HG02571 (cell line): ENCODE results near the gene RBFA.

Experiments
- ATAC-seq: cut with Tn5 transposase; IDR thresholded peaks from one replicate; pipeline ENCODE4 v1.9.1; 2021; ENCODE audit warnings: mild to moderate bottlenecking, moderate library complexity; ENCODE audit not compliant: unreplicated experiment

RBFA gene

GRCh38 chr18:80070825-80071224 is 36.6 kb downstream of the RBFA start:
- no peak for ATAC-seq

- no peak for ATAC-seq
Observed at GRCh38 chr18:80074183-80074582, 39.9 kb downstream of the RBFA start.

- ATAC-seq, result no peak
Observed at GRCh38 chr18:80074697-80075096, 40.5 kb downstream of the RBFA start.

DNA sequence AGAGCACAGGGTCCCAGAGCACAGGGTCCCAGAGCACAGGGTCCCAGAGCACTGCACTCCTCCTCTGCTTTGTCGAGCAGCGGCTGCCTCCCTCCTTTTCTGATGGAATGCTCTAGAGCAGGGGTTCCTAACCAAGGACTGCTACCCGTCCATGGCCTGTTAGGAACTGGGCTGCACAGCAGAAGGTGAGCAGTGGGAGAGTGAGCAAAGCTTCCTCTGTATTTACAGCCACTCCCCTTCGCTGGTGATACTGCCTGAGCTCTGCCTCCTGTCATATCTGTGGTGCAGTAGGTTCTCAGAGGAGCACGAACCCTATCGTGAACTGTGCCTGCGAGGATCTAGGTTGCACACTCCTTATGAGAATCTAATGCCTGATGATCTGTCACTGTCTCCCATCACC is 41.7 kb downstream of the RBFA start:
- ATAC-seq, result no peak

- ATAC-seq, result no peak
Observed at GRCh38 chr18:80076379-80076778, 42.1 kb downstream of the RBFA start.

DNA sequence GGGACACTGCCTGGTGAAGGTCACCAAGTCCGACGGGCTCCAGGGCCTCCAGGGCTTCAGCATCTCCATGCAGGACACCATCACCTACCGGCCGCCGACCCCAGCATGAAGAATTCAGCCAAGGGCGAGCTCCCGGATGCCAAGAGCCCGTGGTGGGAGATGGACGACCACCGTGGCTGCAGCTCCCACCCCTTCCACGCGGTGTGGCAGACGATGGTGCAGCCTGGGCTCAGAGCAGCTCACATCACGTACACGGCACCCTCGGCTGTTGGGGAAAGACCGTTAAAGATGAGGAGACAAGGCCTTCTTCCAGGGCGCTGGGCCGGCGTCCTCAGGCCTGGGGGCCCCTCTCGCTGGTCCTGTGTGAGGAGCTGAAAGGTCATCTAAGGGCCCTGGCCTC is 43.6 kb downstream of the RBFA start:
- no peak for ATAC-seq
